Motor neuron (in vitro differentiated cells): ENCODE results near the gene PET100. TPM values are rescaled to one million over a fixed set of nuclear protein-coding genes. Genes with fewer than 3 reads are reported as not detected.
A peak's percentile ranks its signal among the peaks of the same experiment; 100 is the strongest.
"Not testable (repeated sequence)": the region's sequence is repeated elsewhere in the genome, so short reads cannot be mapped to it uniquely, and the experiment has no call there.

Experiments
- ATAC-seq, 8 experiments: fragments of 200-7000 bp; cut with Tn5 transposase; replicated peaks in 6 of 8; 2 replicates each; pipeline ENCODE4 v1.8.0; 2021; ENCODE audit warnings: mild to moderate bottlenecking in 8 of 8, moderate library complexity in 8 of 8
- H3K27ac ChIP-seq, 2 donors: fragments of 250-450 bp; sonication (Bioruptor Pico); 2 replicates each; pipeline ENCODE4 v1.9.0; 2021; ENCODE audit warnings: antibody characterized with exemption in 2 of 2, mild to moderate bottlenecking in 2 of 2, moderate library complexity in 1 of 2
- H3K4me1 ChIP-seq, 2 donors: fragments of 250-450 bp; sonication (Bioruptor Pico); replicated peaks in 1 of 2; 2 replicates each; pipeline ENCODE4 v1.6.1; 2021; ENCODE audit warnings: antibody characterized with exemption in 2 of 2, mild to moderate bottlenecking in 2 of 2, moderate library complexity in 1 of 2
- H3K4me3 ChIP-seq, 5 donors: fragments of 250-450 bp; sonication (Bioruptor Pico); 2 replicates each; pipeline ENCODE4 v1.9.0; 2021; ENCODE audit warnings: antibody characterized with exemption in 5 of 5, mild to moderate bottlenecking in 5 of 5, moderate library complexity in 4 of 5
- WGBS, 10 experiments: fragments of 450-650 bp; shearing (Covaris generic); methylation state at CpG; one replicate each; pipeline ENCODE4 v1.0.0; 2022; 5-methylcytosine and 5-hydroxymethylcytosine counted together
- in situ Hi-C, 9 experiments: fragments of 400-800 bp; cut with MboI; loops; one replicate each; pipeline ENCODE4 v1.15.0; 2021; ENCODE audit warnings: low sequenced_read_pairs in 9 of 9, low pct_unique_long_range_greater_than_20kb in 2 of 9; ENCODE audit not compliant: unreplicated experiment in 9 of 9
- total RNA-seq, 8 experiments: library from RNA; unstranded; fragments of 300-600 nt; gene quantifications; 2 replicates each; pipeline versions ENCODE4 v1.2.3 to v1.2.4, GENCODE V29; 2022

The PET100 gene
- total RNA-seq, 8 experiments from 2014 or later, result 94.6 to 240 (median 105) TPM

DNA sequence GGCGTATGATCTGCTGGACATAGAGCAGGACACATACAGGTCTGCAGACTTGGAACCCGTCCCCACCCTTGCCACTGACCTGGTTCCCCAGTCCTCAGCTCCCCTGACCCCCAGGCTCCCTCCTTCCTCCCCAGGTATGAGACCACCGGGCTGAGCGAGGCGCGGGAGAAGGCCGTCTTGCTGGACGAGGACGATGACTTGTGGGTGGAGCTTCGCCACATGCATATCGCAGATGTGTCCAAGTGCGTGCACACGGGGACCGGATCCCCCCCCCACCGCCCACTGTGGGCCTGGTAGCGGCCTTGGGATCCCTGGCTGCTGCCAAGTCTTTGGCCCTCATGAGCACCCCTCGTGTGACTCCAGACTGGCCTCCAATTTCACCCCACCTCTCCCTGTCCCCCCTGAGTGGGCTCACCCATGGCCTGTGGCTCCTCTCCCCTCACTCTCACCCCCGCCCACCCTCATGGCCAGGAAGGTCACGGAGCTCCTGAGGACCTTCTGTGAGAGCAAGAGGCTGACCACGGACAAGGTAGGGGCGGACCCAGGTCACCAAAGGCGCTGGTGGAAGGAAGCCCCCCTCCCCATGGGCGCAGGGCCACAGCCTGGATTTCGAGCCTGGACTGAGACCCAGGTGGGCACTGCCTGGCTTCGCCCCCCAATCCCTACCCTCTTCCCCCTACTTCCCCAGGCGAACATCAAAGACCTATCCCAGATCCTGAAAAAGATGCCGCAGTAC is 12.9 kb downstream of the PET100 start:
- Histone ChIP-seq H3K4me3 (no peak overlapping the region), H3K4me1 (no peaks in the 10 kb centered on the region), H3K27ac (no peak overlapping the region)
- no peak for ATAC-seq
- in situ Hi-C loops, result no loop called here
- WGBS, 10 experiments, result 50 to 100% methylated on average over 1 of the region's 27 CpGs; no CpG with 5 or more reads in 8 of the 10 experiments

DNA sequence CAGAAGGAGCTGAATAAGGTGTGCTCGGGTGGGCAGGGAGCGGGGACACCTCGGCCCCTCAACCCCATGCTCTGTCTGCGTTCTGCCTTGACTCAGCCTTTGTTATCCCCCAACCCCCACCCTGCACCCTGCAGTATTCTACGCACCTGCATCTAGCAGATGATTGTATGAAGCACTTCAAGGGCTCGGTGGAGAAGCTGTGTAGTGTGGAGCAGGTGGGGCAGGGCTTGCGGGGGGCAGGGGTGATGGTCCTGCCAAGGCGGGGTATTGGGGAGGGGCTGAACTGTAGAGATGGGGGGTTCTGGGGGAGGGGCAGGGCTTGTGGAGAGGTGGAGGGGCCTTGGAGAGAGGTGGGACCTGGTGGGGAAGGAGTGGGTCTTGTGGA is 13.4 kb downstream of the PET100 start:
- in situ Hi-C loops, result no loop called here
- ATAC-seq, result no peak
- Histone ChIP-seq H3K4me3 (no peak overlapping the region), H3K27ac (no peak overlapping the region), H3K4me1 (no peaks in the 10 kb centered on the region)
- WGBS, 10 experiments, result 100% methylated on average over 2 of the region's 8 CpGs; no CpG with 5 or more reads in 9 of the 10 experiments

DNA sequence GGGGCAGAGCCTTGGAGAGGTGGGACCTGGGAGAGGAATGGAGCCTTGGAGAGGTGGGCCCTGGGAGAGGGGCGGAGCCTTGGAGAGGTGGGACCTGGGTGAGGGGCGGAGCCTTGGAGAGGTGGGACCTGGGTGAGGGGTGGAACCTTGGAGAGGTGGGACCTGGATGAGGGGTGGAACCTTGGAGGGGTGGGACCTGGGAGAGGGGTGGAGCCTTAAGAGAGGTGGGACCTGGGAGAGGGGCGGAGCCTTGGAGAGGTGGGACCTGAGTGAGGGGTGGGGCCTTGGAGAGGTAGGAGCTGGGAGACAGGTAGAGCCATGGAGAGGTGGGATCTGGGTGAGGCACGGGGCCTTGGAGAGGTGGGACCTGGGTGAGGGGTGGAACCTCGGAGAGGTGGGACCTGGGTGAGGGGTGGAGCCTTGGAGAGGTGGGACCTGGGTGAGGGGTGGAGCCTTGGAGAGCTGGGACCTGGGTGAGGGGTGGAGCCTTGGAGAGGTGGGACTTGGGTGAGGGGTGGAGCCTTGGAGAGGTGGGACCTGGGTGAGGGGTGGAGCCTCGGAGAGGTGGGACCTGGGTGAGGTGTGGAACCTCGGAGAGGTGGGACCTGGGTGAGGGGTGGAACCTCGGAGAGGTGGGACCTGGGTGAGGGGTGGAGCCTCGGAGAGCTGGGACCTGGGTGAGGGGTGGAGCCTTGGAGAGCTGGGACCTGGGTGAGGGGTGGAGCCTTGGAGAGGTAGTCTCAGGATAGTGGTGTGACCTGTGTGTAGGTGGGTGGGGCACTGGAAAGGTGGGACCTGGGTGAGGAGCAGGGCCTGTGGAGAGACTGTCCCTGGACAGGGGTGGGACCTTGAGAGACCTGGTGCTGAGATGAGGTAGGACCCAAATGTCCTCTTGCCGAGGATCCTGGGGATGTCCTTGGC is 14.3 kb downstream of the PET100 start:
- 71% methylated on average over 1 of the region's 10 CpGs; no CpG with 5 or more reads in 9 of the 10 experiments for WGBS, 10 experiments
- H3K27ac ChIP-seq, ATAC-seq, H3K4me1 ChIP-seq, H3K4me3 ChIP-seq, in situ Hi-C loops: not testable (repeated sequence)

DNA sequence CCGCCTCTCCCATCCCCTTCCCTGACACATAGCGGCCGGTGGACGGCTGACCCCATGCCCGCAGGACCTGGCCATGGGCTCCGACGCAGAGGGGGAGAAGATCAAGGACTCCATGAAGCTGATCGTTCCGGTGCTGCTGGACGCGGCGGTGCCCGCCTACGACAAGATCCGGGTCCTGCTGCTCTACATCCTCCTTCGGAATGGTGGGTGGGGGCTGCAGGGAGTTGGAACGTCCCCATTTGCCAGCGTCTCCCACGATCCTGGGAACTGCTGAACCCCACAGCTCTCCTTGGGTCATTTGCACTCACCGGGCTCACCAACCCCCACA is 14.9 kb downstream of the PET100 start:
- H3K27ac ChIP-seq, result no peak overlapping the region
- ATAC-seq, result no peak
- H3K4me3 ChIP-seq, result no peak overlapping the region
- 60 to 100% (median 95%) methylated on average over 2 to 14 of the region's 20 CpGs; no CpG with 5 or more reads in 7 of the 10 experiments for WGBS, 10 experiments
- H3K4me1 ChIP-seq, result no peaks in the 10 kb centered on the region
- in situ Hi-C loops, result no loop called here

DNA sequence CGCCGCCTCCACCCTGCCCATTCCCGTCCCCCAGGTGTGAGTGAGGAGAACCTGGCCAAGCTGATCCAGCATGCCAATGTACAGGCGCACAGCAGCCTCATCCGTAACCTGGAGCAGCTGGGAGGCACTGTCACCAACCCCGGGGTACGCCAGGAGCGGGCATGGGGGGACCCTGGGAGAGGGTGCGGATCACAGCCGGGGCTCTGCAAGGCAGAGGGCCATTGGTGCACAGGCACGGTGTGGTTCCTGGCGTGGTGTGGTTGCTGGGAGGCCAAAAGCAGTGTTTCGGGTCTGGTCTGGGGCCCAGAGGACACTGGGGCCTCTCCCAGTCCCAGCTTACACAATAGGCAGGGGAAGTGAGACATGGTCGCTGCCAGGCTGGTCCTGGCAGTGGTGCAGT is 15.6 kb downstream of the PET100 start:
- in situ Hi-C loops, result no loop called here
- 100% methylated on average over 2 of the region's 14 CpGs; no CpG with 5 or more reads in 9 of the 10 experiments for WGBS, 10 experiments
- Histone ChIP-seq H3K4me3 (no peak overlapping the region), H3K27ac (no peak overlapping the region), H3K4me1 (no peaks in the 10 kb centered on the region)
- no peak for ATAC-seq

DNA sequence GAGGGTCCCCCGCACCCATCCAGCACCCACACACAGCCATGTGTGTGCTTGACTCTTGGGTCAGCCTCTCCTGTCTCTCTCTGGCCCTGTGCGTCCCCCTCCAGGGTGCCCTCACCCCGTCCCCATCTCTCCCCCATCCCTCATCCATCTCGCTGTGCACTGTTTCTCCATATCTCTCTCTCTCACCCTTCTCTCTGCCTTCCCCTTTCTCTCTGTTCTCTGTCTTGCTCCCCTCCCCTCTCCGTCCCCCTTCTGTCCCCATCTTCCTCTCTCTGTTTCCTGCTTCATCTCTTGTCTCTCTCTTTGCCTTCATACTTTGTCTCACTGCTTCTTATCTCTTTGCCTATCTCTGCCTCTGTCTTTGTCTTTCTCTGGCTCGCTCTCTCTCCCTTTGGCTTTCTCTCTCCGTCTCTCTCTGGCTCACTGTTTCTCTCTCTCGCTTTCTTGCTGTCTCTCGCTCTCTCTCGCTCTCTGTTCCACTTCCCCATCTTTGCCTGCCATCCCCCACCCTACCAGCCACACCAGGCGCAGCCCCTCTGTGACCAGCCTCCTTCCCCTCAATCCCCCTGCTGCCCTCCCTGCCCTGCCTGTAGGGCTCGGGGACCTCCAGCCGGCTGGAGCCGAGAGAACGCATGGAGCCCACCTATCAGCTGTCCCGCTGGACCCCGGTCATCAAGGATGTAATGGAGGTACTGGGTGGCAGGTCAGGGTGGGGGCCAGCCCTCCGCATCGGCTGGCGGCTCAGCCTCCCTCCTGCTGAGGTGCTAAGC is 16.2 kb downstream of the PET100 start:
- 44 to 74% (median 61%) methylated on average over 3 to 7 of the region's 20 CpGs; no CpG with 5 or more reads in 4 of the 10 experiments for WGBS, 10 experiments
- no peaks in the 10 kb centered on the region for H3K4me1 ChIP-seq
- in situ Hi-C loops, result no loop called here
- no peak overlapping the region for H3K4me3 ChIP-seq
- no peak overlapping the region for H3K27ac ChIP-seq
- no peak for ATAC-seq

DNA sequence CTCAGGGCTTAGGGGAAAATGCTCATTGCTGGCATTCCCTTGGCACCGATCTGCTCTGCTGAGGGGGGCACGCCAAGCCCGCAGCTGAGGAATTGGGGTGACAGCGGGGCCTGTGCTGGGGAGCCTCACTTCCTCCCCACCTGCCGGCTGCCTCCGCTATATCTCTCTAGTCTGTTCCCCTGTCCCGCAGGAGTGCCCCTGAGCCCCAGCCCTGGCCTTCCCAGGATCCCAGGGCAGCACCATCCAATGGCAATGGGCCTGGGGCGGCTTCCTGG is 16.8 kb downstream of the PET100 start:
- WGBS, 10 experiments, result no CpG with 5 or more reads among the region's 8 CpGs
- no peaks in the 10 kb centered on the region for H3K4me1 ChIP-seq
- in situ Hi-C loops, result no loop called here
- no peak overlapping the region for H3K4me3 ChIP-seq
- no peak for ATAC-seq
- H3K27ac ChIP-seq, result no peak overlapping the region

DNA sequence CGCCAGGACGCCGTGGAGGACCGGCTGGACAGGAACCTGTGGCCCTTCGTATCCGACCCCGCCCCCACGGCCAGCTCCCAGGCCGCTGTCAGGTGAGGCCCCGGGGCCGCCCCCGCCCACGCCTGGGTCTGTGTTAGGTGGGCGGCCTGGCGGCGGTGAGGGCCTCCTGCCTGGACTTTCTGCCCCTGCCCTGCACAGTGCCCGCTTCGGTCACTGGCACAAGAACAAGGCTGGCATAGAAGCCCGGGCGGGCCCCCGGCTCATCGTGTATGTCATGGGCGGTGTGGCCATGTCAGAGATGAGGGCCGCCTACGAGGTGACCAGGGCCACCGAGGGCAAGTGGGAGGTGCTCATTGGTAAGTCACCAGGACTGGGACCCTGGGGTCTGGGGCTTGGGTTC is 17.6 kb downstream of the PET100 start:
- WGBS, 10 experiments, result no CpG with 5 or more reads among the region's 26 CpGs
- in situ Hi-C loops, result no loop called here
- peak in 1 of 8 experiments; percentile 18 for ATAC-seq
- Histone ChIP-seq H3K4me3 (no peak overlapping the region), H3K27ac (no peak overlapping the region), H3K4me1 (no peaks in the 10 kb centered on the region)

DNA sequence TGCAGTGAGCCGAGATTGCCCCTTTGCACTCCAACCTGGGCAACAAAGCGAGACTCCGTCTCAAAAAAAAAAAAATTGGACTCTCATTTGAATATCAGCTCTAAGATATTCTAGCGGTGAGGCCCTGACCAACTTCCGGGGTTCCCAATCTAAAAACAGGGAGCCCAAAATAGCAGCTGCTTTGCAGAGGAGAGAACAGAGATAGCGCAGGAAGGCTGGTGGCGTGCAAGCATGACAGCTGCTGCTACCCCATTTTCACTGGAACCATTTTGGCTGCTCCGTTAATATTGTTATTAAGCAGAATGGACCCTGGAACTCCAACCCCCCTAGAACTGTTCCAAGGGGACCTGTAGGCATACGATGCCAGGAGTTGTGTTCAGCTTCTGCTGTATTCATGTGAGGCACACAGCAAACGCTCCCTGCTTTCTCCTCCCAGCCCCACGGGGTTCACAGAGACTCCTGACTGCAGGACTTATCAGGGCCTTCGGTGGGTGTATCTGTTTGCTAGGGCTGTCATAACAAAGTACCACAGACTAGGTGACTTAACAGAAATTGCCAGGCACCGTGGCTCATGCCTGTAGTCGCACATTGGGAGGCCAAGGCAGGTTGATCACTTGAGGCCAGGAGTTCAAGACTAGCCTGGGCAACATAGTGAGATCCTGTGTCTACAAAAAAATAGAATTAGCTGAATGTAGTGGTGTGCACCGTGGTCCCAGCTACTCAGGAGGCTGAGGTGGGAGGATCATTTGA is 18.8 kb downstream of the PET100 start:
- 0 to 82% (median 72%) methylated on average over 1 to 7 of the region's 15 CpGs; no CpG with 5 or more reads in 2 of the 10 experiments for WGBS, 10 experiments
- no peaks in the 10 kb centered on the region for H3K4me1 ChIP-seq
- in situ Hi-C loops, result no loop called here
- no peak for ATAC-seq
- H3K4me3 ChIP-seq, result no peak overlapping the region
- no peak overlapping the region for H3K27ac ChIP-seq

DNA sequence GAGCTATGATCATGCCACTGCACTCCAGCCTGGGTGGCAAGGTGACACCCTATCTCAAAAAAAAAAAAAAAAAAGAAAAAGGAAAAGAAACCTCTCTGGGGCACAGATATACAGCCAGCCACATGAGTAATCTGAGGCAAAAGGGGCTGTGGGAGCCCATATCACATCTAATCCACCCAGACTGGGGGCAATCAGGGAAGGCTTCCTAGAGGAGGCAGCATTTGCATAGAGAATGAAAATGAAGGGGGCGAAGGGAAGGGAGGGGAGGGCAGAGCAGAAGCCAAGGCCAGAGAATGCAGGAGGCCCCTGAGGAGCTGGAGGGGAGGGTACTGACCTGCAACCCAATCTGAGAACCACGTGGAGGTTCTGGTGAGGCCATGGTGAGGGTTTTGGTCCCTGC is 20.6 kb downstream of the PET100 start:
- H3K27ac ChIP-seq, result no peak overlapping the region
- in situ Hi-C loops, result loop anchor here in 1 of 9 experiments (25.0 kb wide), 1 partner anchor 88 kb away; no protein-coding TSS in a partner anchor
- no peak overlapping the region for H3K4me3 ChIP-seq
- ATAC-seq, result no peak
- H3K4me1 ChIP-seq, result no peaks in the 10 kb centered on the region
- 0 to 33% methylated on average over 1 to 2 of the region's 2 CpGs; no CpG with 5 or more reads in 8 of the 10 experiments for WGBS, 10 experiments

DNA sequence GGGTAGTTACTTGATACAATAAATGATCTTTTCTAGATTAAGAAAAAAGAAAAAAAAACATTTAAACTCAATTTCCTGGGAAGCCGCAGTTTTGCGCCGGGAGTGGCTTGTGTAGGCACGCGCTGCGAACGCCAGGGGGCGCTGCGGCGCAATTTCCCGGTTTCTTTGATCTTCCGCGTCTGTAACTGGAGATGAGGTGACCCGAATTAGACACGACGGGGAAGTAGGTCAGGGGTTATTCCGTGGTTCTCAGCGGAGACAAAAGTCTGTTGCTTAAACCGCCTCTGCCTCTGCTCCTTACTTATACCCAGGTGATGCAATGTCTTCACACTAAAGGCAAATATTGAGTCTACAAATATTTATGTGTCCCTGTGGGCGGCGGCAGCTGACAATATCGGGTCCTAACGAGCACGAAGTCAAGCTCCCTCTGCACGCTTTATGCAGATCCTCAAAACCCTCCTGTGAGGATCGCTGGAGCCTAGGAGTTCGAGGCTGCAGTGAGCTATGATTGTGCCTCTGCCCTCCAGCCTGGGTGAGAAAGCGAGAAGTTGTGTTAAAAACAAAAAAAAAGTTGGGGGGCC is 22.6 kb downstream of the PET100 start:
- 0 to 20% (median 6%) methylated on average over 2 to 27 of the region's 28 CpGs; no CpG with 5 or more reads in 2 of the 10 experiments for WGBS, 10 experiments
- Histone ChIP-seq H3K4me3 (peak overlapping the region in 2 of 5 donors; percentile 6), H3K4me1 (no peaks in the 10 kb centered on the region), H3K27ac (no peak overlapping the region)
- in situ Hi-C loops, result loop anchor here in 1 of 9 experiments (25.0 kb wide), 1 partner anchor 90 kb away; no protein-coding TSS in a partner anchor
- peak; percentile 66 to 88 (median 78) for ATAC-seq

DNA sequence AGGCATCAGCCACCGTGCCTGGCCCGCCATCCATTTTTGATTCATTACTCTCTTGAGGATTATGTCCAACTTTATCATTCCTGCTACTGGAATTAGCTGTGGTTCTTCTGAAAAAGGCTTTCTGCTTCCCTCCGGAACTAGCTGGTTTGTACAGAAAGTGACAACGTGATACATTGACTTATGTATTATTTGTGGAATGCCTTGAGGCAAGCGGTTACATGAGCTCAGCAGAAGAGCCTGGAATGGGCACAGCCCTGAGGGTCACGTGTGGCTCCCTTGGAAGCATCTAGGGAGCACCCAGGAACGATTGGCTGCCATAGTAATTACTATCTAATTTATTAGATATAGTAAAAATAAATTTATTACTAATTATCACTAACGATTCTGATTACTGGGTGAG is 24.8 kb downstream of the PET100 start:
- no peak overlapping the region for H3K27ac ChIP-seq
- no peak overlapping the region for H3K4me3 ChIP-seq
- no peaks in the 10 kb centered on the region for H3K4me1 ChIP-seq
- peak; percentile 52 to 88 (median 78) for ATAC-seq
- 0 to 80% (median 31%) methylated on average over 1 to 8 of the region's 8 CpGs; no CpG with 5 or more reads in 2 of the 10 experiments for WGBS, 10 experiments
- in situ Hi-C loops, result loop anchor here in 1 of 9 experiments (25.0 kb wide), 1 partner anchor 92 kb away; no protein-coding TSS in a partner anchor
